A549 (cell line): ENCODE data around the gene GSDMA.

Source experiments
- BHLHE40 ChIP-seq: IDR thresholded peaks from 2 replicates; pipeline ENCODE4 v1.6.1; 2012; ENCODE audit warnings: low read depth, low read length, inconsistent platforms
- CTCF ChIP-seq: fragments of >200 bp; sonication (Bioruptor Twin); formaldehyde crosslinking; IDR thresholded peaks from 3 replicates; pipeline ENCODE4 v1.5.1; 2016
- EP300 ChIP-seq, 2 experiments: fragments of >200 bp; sonication (Bioruptor Twin); formaldehyde crosslinking; IDR thresholded peaks; 2 replicates in 1 of 2; 3 replicates in 1 of 2; pipeline ENCODE4 v1.6.1; 2016 to 2017
- KDM1A ChIP-seq: fragments of 200-600 bp; sonication (generic); IDR thresholded peaks from 2 replicates; pipeline ENCODE4 v1.6.1; 2016; ENCODE audit warnings: low read depth, mild to moderate bottlenecking
- MAFK ChIP-seq: fragments of 450-650 bp; IDR thresholded peaks from 2 replicates; pipeline ENCODE4 v1.6.1; 2014; ENCODE audit not compliant: partially characterized antibody
- MYC ChIP-seq: IDR thresholded peaks from 2 replicates; pipeline ENCODE4 v1.6.1; 2012; ENCODE audit warnings: mild to moderate bottlenecking, inconsistent platforms, low read length, improper control_type of control experiment, borderline replicate concordance
- NPAS2 ChIP-seq: fragments of 250-450 bp; sonication (Bioruptor Pico); IDR thresholded peaks from 2 replicates; pipeline ENCODE4 v1.8.0; 2022; ENCODE audit warnings: mild to moderate bottlenecking, moderate library complexity, borderline replicate concordance
- POLR2A ChIP-seq: IDR thresholded peaks from 2 replicates; pipeline ENCODE4 v1.6.1; 2012; ENCODE audit warnings: mild to moderate bottlenecking, low read length
- RFX5 ChIP-seq: fragments of 450-650 bp; IDR thresholded peaks from 2 replicates; pipeline ENCODE4 v1.7.1; 2014; ENCODE audit warnings: antibody characterized with exemption, mild to moderate bottlenecking, moderate library complexity
- SREBF2 ChIP-seq: fragments of 450-650 bp; IDR thresholded peaks from 2 replicates; pipeline ENCODE4 v1.6.1; 2014; ENCODE audit warnings: mild to moderate bottlenecking, moderate library complexity
- TF ChIP-seq, protein P1 (sequence below): fragments of >200 bp; sonication (Bioruptor Twin); formaldehyde crosslinking; IDR thresholded peaks from 3 replicates; pipeline ENCODE4 v1.6.1; 2016

DNA sequence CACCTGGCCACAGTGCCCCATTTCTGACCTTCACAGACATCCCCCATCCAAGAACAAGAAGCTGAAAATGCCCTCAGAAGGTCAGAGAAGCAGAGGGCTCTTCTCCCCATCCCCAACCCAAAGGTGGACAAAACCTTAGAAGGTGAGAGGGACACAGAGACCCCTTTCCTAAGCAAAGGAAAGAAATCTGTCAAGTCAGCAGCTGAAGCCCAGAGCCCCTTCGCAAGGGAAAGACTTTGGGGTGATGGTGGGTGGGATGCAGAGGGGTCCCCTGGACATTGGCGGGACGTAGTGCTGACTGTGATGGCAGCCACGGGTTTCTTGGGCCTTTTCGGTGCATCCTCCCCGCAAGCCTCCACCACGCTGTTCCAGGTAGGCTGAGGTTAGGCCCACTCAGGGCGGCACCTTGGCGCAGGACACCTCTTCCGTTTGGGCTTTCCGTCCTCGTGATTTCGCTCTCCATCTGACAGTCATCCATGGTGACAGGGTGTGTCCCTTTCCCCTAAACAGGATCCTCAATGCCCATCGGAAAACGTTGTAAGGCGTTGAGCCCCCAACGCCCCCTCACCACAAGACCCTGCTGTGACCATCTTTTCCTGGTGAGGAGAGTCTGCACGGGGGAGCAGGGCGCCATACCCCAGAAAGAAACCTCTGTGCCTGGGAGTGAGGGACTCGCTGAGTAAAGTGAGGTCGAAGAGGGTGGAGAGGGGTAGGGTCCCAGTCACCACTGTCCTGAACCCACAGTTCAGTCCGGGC, 10.7 kb upstream of the GSDMA start:
- no peak for TF ChIP-seq RFX5
- TF ChIP-seq, protein P1, sequence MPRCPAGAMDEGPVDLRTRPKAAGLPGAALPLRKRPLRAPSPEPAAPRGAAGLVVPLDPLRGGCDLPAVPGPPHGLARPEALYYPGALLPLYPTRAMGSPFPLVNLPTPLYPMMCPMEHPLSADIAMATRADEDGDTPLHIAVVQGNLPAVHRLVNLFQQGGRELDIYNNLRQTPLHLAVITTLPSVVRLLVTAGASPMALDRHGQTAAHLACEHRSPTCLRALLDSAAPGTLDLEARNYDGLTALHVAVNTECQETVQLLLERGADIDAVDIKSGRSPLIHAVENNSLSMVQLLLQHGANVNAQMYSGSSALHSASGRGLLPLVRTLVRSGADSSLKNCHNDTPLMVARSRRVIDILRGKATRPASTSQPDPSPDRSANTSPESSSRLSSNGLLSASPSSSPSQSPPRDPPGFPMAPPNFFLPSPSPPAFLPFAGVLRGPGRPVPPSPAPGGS: no peak
- TF ChIP-seq EP300 (IDR thresholded peaks at IDR 0.05): no peak
- TF ChIP-seq CTCF: no peak
- no peak for TF ChIP-seq POLR2A
- peak; percentile 61 for TF ChIP-seq MAFK
- TF ChIP-seq MYC: no peak
- TF ChIP-seq KDM1A: no peak
- TF ChIP-seq BHLHE40: no peak
- TF ChIP-seq SREBF2: no peak
- TF ChIP-seq NPAS2 (CRISPR knock-in tag): no peak
